ENCODE measurements around the gene MYOG.

MYOG gene

GRCh38 chr1:203122159-203122558 lies 36.3 kb upstream of the MYOG start:
- no peak overlapping the region for H3K9ac ChIP-seq
- TF ChIP-seq CTCF (conservative IDR thresholded peaks at IDR 0.05; ENCODE audit: low read depth, low read length): no peak
- no peak overlapping the region for H3K27ac ChIP-seq
- H3K27me3 ChIP-seq (ENCODE audit: insufficient read depth, low read depth): peaks cover 40% of the 10 kb centered on the region
- H4K20me1 ChIP-seq (ENCODE audit: insufficient read depth): no peaks in the 10 kb centered on the region
- no peak overlapping the region for H2AFZ ChIP-seq (ENCODE audit: low read depth)
- no peaks in the 10 kb centered on the region for H3K36me3 ChIP-seq (ENCODE audit: insufficient read depth)
- H3K79me2 ChIP-seq (ENCODE audit: insufficient read depth, low read depth): no peaks in the 10 kb centered on the region
- H3K4me3 ChIP-seq (IDR thresholded peaks at IDR 0.05; ENCODE audit: insufficient read depth, low read depth, low read length): no peak overlapping the region
- no peaks in the 10 kb centered on the region for H3K4me1 ChIP-seq (ENCODE audit: low read depth, poor library complexity, severe bottlenecking)
- H3K4me2 ChIP-seq: no peak overlapping the region

- no peak overlapping the region for H3K4me3 ChIP-seq (IDR thresholded peaks at IDR 0.05; ENCODE audit: insufficient read depth, low read depth, low read length)
- H3K4me1 ChIP-seq (ENCODE audit: low read depth, poor library complexity, severe bottlenecking): no peaks in the 10 kb centered on the region
- H2AFZ ChIP-seq (ENCODE audit: low read depth): no peak overlapping the region
- no peaks in the 10 kb centered on the region for H4K20me1 ChIP-seq (ENCODE audit: insufficient read depth)
- H3K27me3 ChIP-seq (ENCODE audit: insufficient read depth, low read depth): peaks cover 32% of the 10 kb centered on the region
- H3K4me2 ChIP-seq: no peak overlapping the region
- H3K79me2 ChIP-seq (ENCODE audit: insufficient read depth, low read depth): no peaks in the 10 kb centered on the region
- no peaks in the 10 kb centered on the region for H3K36me3 ChIP-seq (ENCODE audit: insufficient read depth)
- no peak overlapping the region for H3K9ac ChIP-seq
- no peak overlapping the region for H3K27ac ChIP-seq
- no peak for TF ChIP-seq CTCF (conservative IDR thresholded peaks at IDR 0.05; ENCODE audit: low read depth, low read length)
Observed at GRCh38 chr1:203121186-203122015, 35.6 kb upstream of the MYOG start.

- Histone ChIP-seq H3K27ac (no peak overlapping the region), H3K79me2 (ENCODE audit: insufficient read depth, low read depth) (no peaks in the 10 kb centered on the region), H3K4me3 (IDR thresholded peaks at IDR 0.05; ENCODE audit: insufficient read depth, low read depth, low read length) (no peak overlapping the region), H3K4me1 (ENCODE audit: low read depth, poor library complexity, severe bottlenecking) (no peaks in the 10 kb centered on the region), H3K36me3 (ENCODE audit: insufficient read depth) (no peaks in the 10 kb centered on the region), H2AFZ (ENCODE audit: low read depth) (no peak overlapping the region), H3K27me3 (ENCODE audit: insufficient read depth, low read depth) (peaks cover 25% of the 10 kb centered on the region; the same call in 1 of the 2 replicates), H3K9ac (no peak overlapping the region), H3K4me2 (no peak overlapping the region), H4K20me1 (ENCODE audit: insufficient read depth) (no peaks in the 10 kb centered on the region)
- no peak for TF ChIP-seq CTCF (conservative IDR thresholded peaks at IDR 0.05; ENCODE audit: low read depth, low read length)
Observed at GRCh38 chr1:203120325-203121153, 34.7 kb upstream of the MYOG start.

- Histone ChIP-seq H3K36me3 (ENCODE audit: insufficient read depth) (no peaks in the 10 kb centered on the region), H3K27me3 (ENCODE audit: insufficient read depth, low read depth) (peaks cover 6% of the 10 kb centered on the region; the same call in 1 of the 2 replicates), H2AFZ (ENCODE audit: low read depth) (no peak overlapping the region), H3K4me1 (ENCODE audit: low read depth, poor library complexity, severe bottlenecking) (no peaks in the 10 kb centered on the region), H4K20me1 (ENCODE audit: insufficient read depth) (no peaks in the 10 kb centered on the region), H3K79me2 (ENCODE audit: insufficient read depth, low read depth) (no peaks in the 10 kb centered on the region), H3K4me2 (no peak overlapping the region), H3K4me3 (IDR thresholded peaks at IDR 0.05; ENCODE audit: insufficient read depth, low read depth, low read length) (no peak overlapping the region), H3K9ac (no peak overlapping the region), H3K27ac (no peak overlapping the region)
- TF ChIP-seq CTCF (conservative IDR thresholded peaks at IDR 0.05; ENCODE audit: low read depth, low read length): 0 out of 2 replicates have a peak, but pooled peaks have one; percentile 19
Observed at GRCh38 chr1:203117611-203118575, 32.1 kb upstream of the MYOG start.
